Kidney epithelial cell (primary cell): ENCODE data around the gene TMEM232. TPM values are rescaled to one million over a fixed set of nuclear protein-coding genes. Genes with fewer than 3 reads are reported as not detected.

Source experiments
- DNase-seq: peaks from one replicate; pipeline ENCODE4 v3.0.0-alpha.2; 2010; ENCODE audit warnings: low read depth
- H3K27me3 ChIP-seq: 2 replicates; pipeline ENCODE4 v1.6.0; 2011; ENCODE audit warnings: low read length; ENCODE audit not compliant: control insufficient read depth, insufficient read depth
- H3K36me3 ChIP-seq: 2 replicates; pipeline ENCODE4 v1.5.1; 2011; ENCODE audit warnings: low read length; ENCODE audit not compliant: control insufficient read depth, insufficient read depth
- H3K4me3 ChIP-seq: 2 replicates; pipeline ENCODE4 v1.5.1; 2011; ENCODE audit warnings: low read depth, mild to moderate bottlenecking, control low read depth, low read length
- CTCF ChIP-seq: IDR thresholded peaks from 2 replicates; pipeline ENCODE4 v1.5.1; 2011; ENCODE audit warnings: mild to moderate bottlenecking, moderate library complexity, low read length, control low read depth, inconsistent platforms; ENCODE audit not compliant: insufficient read depth, poor library complexity, severe bottlenecking
- total RNA-seq: library from RNA; depleted of rRNA; stranded (reverse); fragments of >200 nt; gene quantifications from 2 replicates; pipeline ENCODE4 v1.2.3, GENCODE V29; 2015

TMEM232 gene
- total RNA-seq, 1 donor from 2014 or later = 10.9 TPM

DNA sequence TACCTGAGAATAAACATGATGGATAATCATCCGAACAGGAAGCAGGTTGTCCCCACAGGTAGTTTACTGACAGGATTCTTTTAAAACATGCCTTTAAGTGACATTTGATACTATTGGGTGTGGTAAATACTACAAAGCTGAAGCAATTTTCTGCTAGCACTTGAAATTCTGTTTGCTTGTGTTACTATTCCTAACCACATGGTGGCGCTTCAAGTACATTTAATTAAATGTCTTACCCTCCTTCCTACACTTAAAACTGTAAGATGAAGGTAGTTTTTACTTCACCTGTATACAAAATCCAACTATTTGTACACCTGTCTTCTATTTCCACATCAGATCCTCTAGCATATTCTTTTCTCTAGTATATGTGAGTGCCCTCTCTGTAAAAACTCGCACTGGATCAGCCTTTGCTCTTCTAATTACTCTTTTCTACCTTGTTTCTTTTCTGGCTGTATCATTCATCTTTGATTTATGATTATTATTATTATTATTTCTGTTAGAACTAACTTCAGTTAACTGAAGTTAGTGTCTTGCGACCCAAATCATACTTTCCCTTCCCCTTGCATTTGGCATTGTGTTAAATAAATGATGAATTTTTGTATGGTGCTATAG, 30.8 kb upstream of the TMEM232 start:
- TF ChIP-seq CTCF = peak; percentile 59
- Histone ChIP-seq H3K27me3 (no peaks in the 10 kb centered on the region), H3K4me3 (no peak overlapping the region), H3K36me3 (no peaks in the 10 kb centered on the region)
- no peak for DNase-seq

DNA sequence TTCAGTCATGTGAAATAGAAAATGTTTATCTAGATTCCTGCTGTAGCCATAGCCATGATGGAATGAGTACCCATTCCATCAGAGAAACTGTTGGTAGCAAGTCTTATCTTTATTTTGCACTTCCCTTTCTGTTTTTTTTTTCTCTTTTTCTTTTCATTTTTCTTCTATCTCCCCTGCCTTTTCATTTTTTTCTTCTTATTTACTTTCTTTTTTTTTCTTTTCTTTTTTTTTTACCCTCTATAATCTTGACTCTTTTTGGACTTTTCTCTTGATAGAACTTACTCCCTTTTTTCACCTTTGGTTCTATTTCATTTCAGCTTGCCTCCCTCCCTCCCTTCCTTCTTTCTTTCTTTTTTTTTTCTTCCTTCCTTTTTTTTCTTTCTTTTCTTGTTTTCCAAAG, 27.7 kb upstream of the TMEM232 start:
- no peak for DNase-seq
- Histone ChIP-seq H3K36me3 (no peaks in the 10 kb centered on the region), H3K27me3 (no peaks in the 10 kb centered on the region), H3K4me3 (no peak overlapping the region)
- no peak for TF ChIP-seq CTCF

GRCh38 chr5:110753600-110753999, 27.1 kb upstream of the TMEM232 start:
- no peak for DNase-seq
- TF ChIP-seq CTCF = no peak
- H3K27me3 ChIP-seq = no peaks in the 10 kb centered on the region
- no peak overlapping the region for H3K4me3 ChIP-seq
- H3K36me3 ChIP-seq = no peaks in the 10 kb centered on the region

- no peak for DNase-seq
- H3K36me3 ChIP-seq = no peaks in the 10 kb centered on the region
- no peak overlapping the region for H3K4me3 ChIP-seq
- no peaks in the 10 kb centered on the region for H3K27me3 ChIP-seq
- TF ChIP-seq CTCF = no peak
Measured at GRCh38 chr5:110752953-110753352, 26.5 kb upstream of the TMEM232 start.

DNA sequence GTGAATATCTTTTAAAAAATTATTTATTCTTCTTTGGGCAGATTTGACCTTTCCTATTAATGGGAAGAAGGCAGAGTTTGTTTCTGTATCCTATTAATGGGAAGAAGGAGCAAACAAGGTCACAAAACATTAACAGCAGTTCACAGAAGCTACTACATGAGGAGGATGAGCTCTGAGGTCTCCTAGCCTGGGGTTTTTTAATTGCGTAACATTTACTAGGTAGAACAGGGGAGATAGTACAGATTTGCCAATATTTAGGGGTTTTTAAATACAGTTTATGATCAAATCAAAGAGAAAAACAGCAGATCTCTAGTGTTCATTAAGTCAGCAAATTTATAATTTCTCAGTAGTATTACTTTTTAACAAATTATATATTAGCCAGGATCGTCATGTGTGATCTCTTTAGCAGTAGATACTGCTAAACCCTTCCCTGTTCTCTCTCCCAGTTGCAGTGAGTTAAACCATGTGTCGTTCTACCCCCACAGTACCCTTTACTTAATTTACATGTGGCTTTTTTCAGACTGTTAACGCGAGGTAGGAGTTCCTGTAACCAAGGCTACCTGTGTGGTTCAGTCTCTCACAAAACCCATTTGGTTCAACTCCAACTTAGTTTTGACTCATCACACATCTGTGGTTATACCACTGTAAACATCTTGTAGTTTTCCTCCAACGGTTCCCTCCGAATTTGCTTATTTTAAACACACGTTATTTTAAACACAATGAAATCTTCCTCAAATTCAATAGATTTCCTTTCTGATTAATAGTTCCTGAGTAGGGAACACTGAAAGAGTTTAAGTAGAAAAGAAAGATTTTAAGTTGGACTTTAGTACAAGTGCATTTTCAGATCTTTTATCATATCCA, 25.7 kb upstream of the TMEM232 start:
- no peaks in the 10 kb centered on the region for H3K27me3 ChIP-seq
- H3K4me3 ChIP-seq = no peak overlapping the region
- H3K36me3 ChIP-seq = no peaks in the 10 kb centered on the region
- no peak for TF ChIP-seq CTCF
- no peak for DNase-seq
